DOHH2 (cell line): Measurements from ENCODE around the gene PPP2R5E.

Experiments
- H3F3A ChIP-seq: fragments of 200-600 bp; sonication (generic), shearing (Covaris generic); 2 replicates; pipeline ENCODE4 v1.6.0; 2016; ENCODE audit warnings: antibody characterized with exemption, mild to moderate bottlenecking; ENCODE audit not compliant: control insufficient read depth, insufficient read depth
- H3K27ac ChIP-seq: fragments of 200-600 bp; sonication (generic); 2 replicates; pipeline ENCODE4 v1.5.1; 2014; ENCODE audit warnings: low read depth, mild to moderate bottlenecking, low read length, moderate library complexity
- H3K27me3 ChIP-seq: fragments of 200-600 bp; sonication (generic); 2 replicates; pipeline ENCODE4 v1.6.1; 2014; ENCODE audit warnings: mild to moderate bottlenecking, low read length, mixed read lengths; ENCODE audit not compliant: control insufficient read depth
- H3K36me3 ChIP-seq: fragments of 200-600 bp; sonication (generic); 2 replicates; pipeline ENCODE4 v1.6.1; 2014; ENCODE audit warnings: mild to moderate bottlenecking, low read length, moderate library complexity, mixed read lengths; ENCODE audit not compliant: control insufficient read depth
- H3K4me1 ChIP-seq: fragments of 200-600 bp; sonication (generic); 2 replicates; pipeline ENCODE4 v1.6.1; 2014; ENCODE audit warnings: mild to moderate bottlenecking, low read length, mixed read lengths; ENCODE audit not compliant: control insufficient read depth
- H3K4me2 ChIP-seq: fragments of 200-600 bp; sonication (generic); 2 replicates; pipeline ENCODE4 v1.6.0; 2014; ENCODE audit warnings: mild to moderate bottlenecking, low read length, moderate library complexity
- H3K4me3 ChIP-seq: fragments of 200-600 bp; sonication (generic); 2 replicates; pipeline ENCODE4 v1.5.1; 2014; ENCODE audit warnings: mild to moderate bottlenecking, low read length, mixed read lengths
- H3K79me2 ChIP-seq: fragments of 200-600 bp; sonication (generic); 2 replicates; pipeline ENCODE4 v1.6.1; 2014; ENCODE audit warnings: mild to moderate bottlenecking, low read length, mixed read lengths; ENCODE audit not compliant: control insufficient read depth
- H3K9me2 ChIP-seq: fragments of 200-600 bp; sonication (generic); replicated peaks from 2 replicates; pipeline ENCODE4 v1.6.1; 2014; ENCODE audit warnings: mild to moderate bottlenecking, low read length, mixed read lengths; ENCODE audit not compliant: control insufficient read depth
- H3K9me3 ChIP-seq: fragments of 200-600 bp; sonication (generic); 2 replicates; pipeline ENCODE4 v1.6.1; 2014; ENCODE audit warnings: antibody characterized with exemption, low read length, mixed read lengths; ENCODE audit not compliant: control insufficient read depth, insufficient read depth
- H4K20me1 ChIP-seq: fragments of 200-600 bp; sonication (generic); 2 replicates; pipeline ENCODE4 v1.6.0; 2014; ENCODE audit warnings: low read depth, mild to moderate bottlenecking, antibody characterized with exemption, low read length, moderate library complexity; ENCODE audit not compliant: control insufficient read depth, insufficient read depth
- EZH2phosphoT487 ChIP-seq: fragments of 200-600 bp; sonication (generic); IDR thresholded peaks from 2 replicates; pipeline ENCODE4 v1.6.1; 2017; ENCODE audit warnings: borderline replicate concordance, mild to moderate bottlenecking, antibody characterized with exemption, low read length, moderate library complexity, mixed read lengths
- TF ChIP-seq, protein P1 (sequence below): fragments of 200-600 bp; sonication (generic); IDR thresholded peaks from one replicate; pipeline ENCODE4 v1.5.1; 2014; ENCODE audit warnings: antibody characterized with exemption, mild to moderate bottlenecking, low read depth, low read length; ENCODE audit not compliant: poor library complexity, severe bottlenecking

PPP2R5E gene

DNA sequence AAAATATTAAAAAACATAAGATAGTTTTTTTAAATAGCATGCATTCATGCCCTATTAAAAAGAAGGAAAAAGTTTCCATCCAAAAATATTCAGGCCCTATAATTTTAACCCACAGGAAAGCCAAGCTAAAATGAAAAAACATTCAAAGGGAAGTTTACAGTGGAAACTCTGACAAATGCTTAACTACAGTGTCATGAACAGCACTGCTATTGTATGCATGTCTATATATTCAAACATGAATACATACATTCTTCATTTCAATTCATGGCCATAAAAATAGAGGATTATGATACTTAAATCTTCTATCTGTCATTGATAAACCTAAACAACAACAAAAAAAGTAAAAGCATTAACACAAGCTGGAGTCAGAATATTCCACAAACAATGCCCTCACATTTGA lies 67.4 kb downstream of the PPP2R5E start:
- Histone ChIP-seq H3K27ac (no peak overlapping the region), H3K9me3 (no peaks in the 10 kb centered on the region), H4K20me1 (0 out of 2 replicates have a peak, but pooled peaks cover 2% of the 10 kb centered on the region), H3K9me2 (no peaks in the 10 kb centered on the region), H3F3A (no peaks in the 10 kb centered on the region), H3K36me3 (no peaks in the 10 kb centered on the region), H3K27me3 (no peaks in the 10 kb centered on the region), H3K4me1 (peaks cover 8% of the 10 kb centered on the region), H3K79me2 (peaks cover 79% of the 10 kb centered on the region), H3K4me3 (no peak overlapping the region), H3K4me2 (no peak overlapping the region)
- TF ChIP-seq, protein P1, sequence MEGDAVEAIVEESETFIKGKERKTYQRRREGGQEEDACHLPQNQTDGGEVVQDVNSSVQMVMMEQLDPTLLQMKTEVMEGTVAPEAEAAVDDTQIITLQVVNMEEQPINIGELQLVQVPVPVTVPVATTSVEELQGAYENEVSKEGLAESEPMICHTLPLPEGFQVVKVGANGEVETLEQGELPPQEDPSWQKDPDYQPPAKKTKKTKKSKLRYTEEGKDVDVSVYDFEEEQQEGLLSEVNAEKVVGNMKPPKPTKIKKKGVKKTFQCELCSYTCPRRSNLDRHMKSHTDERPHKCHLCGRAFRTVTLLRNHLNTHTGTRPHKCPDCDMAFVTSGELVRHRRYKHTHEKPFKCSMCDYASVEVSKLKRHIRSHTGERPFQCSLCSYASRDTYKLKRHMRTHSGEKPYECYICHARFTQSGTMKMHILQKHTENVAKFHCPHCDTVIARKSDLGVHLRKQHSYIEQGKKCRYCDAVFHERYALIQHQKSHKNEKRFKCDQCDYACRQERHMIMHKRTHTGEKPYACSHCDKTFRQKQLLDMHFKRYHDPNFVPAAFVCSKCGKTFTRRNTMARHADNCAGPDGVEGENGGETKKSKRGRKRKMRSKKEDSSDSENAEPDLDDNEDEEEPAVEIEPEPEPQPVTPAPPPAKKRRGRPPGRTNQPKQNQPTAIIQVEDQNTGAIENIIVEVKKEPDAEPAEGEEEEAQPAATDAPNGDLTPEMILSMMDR, result no peak
- TF ChIP-seq EZH2phosphoT487, result no peak

DNA sequence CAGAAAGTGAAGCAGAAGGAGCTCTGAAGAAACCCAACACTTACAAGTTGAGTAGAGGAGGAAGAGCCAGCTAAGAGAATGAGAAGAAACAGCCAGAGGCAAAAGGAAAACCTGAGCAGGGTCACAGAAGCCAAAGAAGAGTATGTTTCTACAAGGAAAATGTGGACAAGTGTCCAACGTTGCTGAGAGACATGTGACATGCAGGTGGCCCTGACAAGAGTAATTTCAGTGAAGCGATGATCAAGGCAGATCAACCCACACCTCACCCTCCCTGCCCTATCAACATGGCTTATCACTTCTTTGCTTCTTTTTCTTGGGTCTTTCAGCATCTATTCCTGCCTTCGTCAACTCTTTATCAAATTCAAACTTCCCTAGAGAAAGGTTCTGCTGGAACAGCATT lies 68.3 kb downstream of the PPP2R5E start:
- no peak overlapping the region for H3K4me3 ChIP-seq
- H3K9me2 ChIP-seq, result no peaks in the 10 kb centered on the region
- peaks cover 79% of the 10 kb centered on the region for H3K79me2 ChIP-seq
- TF ChIP-seq EZH2phosphoT487, result no peak
- TF ChIP-seq, protein P1, result no peak
- no peak overlapping the region for H3K4me2 ChIP-seq
- no peaks in the 10 kb centered on the region for H3K9me3 ChIP-seq
- H3K4me1 ChIP-seq, result peaks cover 8% of the 10 kb centered on the region
- no peaks in the 10 kb centered on the region for H3K36me3 ChIP-seq
- H4K20me1 ChIP-seq, result 0 out of 2 replicates have a peak, but pooled peaks cover 2% of the 10 kb centered on the region
- no peaks in the 10 kb centered on the region for H3K27me3 ChIP-seq
- H3F3A ChIP-seq, result no peaks in the 10 kb centered on the region
- no peak overlapping the region for H3K27ac ChIP-seq

DNA sequence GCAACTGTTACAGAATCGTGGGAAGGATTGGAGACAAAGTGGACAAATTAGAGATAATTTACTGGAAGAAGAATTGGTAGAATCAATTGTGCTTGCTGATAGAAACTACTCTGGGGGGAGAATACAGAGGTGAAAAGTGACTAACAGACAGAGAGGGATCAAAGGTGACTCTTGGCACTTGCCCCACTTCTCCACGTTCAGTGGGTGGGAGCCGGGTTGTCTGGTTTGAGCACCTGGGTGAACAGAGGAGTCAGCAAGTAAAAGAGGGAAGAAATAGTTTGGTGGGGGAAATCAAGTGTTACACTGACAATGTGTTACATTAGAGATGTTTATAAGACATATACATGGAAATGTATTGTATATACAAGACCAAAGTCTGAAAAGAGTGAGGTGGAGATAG lies 69.1 kb downstream of the PPP2R5E start:
- H4K20me1 ChIP-seq, result 0 out of 2 replicates have a peak, but pooled peaks cover 2% of the 10 kb centered on the region

More for the DNA sequence above, 69.1 kb downstream of the PPP2R5E start:
- Histone ChIP-seq H3F3A (no peaks in the 10 kb centered on the region), H3K79me2 (peaks cover 80% of the 10 kb centered on the region), H3K27me3 (no peaks in the 10 kb centered on the region), H3K9me3 (no peaks in the 10 kb centered on the region), H3K27ac (no peak overlapping the region), H3K9me2 (no peaks in the 10 kb centered on the region), H3K4me1 (peaks cover 8% of the 10 kb centered on the region), H3K4me2 (no peak overlapping the region), H3K36me3 (no peaks in the 10 kb centered on the region), H3K4me3 (no peak overlapping the region)
- no peak for TF ChIP-seq EZH2phosphoT487
- TF ChIP-seq, protein P1, result no peak
